ENCODE measurements around the gene GGT5.
"Not testable (repeated sequence)": the region's sequence is repeated elsewhere in the genome, so short reads cannot be mapped to it uniquely, and the experiment has no call there.

GGT5 gene

DNA sequence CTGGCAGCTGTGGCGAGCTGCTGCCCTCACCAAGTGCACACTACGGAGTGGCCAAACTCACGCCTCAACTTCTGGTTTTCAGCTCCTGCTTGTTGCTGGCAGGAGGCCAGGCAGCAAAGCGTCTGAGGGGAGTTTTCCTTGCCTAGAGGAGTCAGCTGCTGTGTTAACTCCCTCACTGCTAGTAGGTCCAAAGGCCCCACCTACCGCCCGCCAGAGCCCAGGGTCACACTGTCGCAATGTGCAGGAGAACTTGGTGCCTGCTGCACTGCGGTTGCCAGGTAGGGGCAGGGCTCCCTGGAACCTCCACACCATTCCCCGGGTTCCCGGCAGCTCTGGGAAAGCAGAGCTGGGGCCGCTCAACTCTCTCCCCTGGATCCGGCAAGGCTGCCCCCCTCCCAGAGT lies at the start of gene GGT5:
TSS of gene GGT5 (minus strand) at position 53 of the 402 bp plus-strand sequence. CDS start 357 bp downstream, outside the sequence.
- not testable (repeated sequence) for DNase-seq

DNA sequence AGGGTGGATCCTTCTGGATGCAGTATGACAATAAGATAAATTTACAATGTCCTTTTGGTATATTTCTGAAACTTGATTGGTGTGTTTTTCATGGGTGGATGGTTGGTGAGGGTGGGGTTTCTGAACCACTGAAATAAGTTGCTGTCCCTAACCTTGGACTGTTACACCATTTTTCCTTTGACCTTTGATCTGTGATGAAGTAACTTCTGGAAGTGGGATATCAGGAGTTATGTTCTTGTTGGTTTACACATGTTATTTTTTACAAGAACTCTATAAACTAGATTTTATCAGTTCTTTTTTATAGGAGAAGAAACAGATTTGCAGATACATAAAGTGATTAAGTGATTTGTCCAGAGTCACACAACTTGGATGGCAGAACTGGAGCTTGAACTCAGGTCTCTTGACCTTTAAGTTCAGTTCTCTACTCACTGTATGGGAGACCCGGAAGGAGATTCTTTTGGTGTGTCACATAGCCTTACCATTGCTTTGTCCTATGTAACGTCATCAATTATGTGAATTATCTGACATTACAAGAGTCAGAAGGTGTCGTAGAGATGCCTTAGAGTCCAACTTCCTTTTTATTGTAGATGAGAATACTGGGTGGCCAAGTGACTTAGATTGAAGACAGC lies 47.4 kb upstream of the GGT5 start:
- not testable (repeated sequence) for DNase-seq

GRCh38 chr22:24291515-24292201 lies 46.8 kb upstream of the GGT5 start:
- DNase-seq = no peak

GRCh38 chr22:24290459-24290858 lies 45.6 kb upstream of the GGT5 start:
- no peak for DNase-seq

- DNase-seq = no peak
Observed at GRCh38 chr22:24289741-24290163, 44.9 kb upstream of the GGT5 start.

GRCh38 chr22:24289114-24289513 lies 44.2 kb upstream of the GGT5 start:
- no peak for DNase-seq

DNA sequence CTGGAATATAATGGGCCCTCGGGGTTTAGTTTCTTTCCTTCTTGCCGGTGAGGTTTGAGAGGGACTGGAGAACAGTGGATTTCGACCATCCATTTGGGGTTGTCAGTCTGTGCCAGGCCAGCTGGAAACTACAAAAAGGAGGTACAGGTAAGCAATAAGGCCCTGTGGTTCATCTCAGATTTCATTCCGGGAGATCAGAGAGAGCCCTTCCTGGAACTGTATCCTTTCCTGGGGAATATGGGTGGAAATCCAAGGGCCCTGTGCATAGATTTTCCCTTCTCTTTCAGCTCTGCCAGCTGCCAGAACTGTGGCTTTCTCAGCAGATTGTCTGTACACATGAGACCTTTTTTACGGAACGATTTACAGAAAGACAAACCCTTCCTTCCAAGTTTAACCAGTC lies 42.9 kb upstream of the GGT5 start:
- DNase-seq = not testable (repeated sequence)

DNA sequence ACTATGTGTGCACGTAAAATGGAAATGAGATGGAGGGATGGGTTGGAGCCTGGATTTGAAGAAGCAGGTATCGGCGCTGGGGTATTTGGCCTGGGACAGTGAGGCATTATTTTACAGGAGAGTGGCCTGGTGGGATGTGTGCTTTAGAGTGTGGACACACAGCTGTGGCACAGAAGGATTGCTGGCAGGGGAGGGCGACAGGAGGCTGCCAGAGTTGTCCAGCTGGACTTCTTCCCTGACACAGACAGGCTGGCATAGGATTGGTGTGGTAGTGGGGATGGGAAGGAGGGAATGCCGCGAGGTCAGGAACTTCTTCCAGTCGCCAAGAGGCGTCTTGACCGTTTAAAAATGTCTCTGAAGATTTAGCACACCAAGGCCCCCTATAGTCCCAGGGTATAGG lies 42.3 kb upstream of the GGT5 start:
- DNase-seq = not testable (repeated sequence)

DNA sequence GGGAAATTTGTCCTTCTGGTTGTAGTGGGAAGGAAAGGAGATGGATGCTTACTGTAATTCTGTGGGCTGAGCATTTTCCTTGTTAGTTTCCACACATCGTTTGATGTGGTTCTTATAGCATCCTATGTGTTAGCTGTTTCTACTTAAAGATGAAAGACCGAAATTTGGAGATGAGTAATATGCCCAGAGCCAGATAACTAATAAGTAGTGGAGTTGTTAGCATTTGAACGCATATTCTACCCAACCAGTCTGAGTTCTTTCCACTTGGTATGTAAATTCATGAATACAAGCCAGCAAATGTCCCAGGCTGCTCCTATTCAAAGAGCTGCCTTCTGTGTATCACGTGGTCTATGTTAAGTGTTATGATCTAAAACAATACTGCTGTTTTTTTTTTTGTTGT lies 40.4 kb upstream of the GGT5 start:
- DNase-seq = no peak

- DNase-seq = no peak
Observed at GRCh38 chr22:24284747-24285203, 39.9 kb upstream of the GGT5 start.

DNA sequence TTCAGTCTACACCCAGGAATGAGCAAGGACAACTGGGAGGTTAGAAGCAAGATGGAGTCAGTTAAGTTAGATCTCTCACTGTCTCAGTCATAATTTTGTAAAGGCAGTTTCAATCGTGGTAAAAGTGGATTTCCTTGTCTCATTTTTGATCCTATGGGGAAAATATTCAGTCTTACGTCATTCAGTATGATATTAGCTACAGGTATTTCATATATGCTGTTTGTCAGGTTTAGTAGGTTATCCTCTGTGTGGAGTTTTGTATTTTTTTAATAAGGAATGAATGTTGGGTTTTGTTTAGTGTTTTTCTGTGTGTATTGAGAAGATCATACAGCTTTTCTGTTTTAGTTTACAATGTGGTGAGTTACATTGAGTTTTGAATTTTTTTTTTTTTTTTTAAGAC lies 37.5 kb upstream of the GGT5 start:
- no peak for DNase-seq

- DNase-seq = not testable (repeated sequence)
Observed at GRCh38 chr22:24280363-24280762, 35.5 kb upstream of the GGT5 start.

DNA sequence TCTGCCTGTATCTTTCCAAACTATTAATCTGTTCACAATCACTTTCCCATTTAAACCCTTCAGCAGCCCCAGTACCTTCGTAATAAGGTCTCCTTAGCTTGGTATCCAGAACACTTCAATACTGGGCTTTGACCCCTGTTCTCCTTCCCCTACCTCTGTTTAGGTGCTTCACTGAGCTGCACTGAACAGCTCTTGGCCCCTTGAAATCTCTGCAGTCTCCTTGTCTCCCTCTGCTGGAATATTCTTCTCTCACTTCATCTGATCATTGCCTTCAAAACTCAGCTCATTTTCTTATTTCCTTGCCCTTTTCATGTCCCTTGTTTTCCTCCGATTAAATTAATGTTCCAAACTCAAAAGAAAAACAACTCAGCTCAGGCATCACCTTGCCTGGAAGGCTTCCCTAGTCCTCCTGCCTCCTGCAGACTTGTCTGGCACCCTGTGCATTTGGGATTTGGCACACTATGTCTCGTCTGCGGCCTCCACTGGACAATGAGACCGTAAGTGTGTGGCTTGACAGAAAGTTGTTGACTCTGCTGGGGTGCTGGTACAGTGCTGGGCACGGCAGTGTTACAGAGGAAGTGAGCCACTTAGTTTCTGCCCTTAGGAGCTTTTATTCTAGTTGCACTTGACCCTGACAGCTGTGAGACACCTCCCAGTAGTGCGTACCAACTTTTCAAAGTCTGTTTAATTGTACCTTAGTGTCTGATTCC lies 30.0 kb upstream of the GGT5 start:
- DNase-seq = not testable (repeated sequence)

- DNase-seq = not testable (repeated sequence)
Observed at GRCh38 chr22:24273906-24274305, 29.0 kb upstream of the GGT5 start.

GRCh38 chr22:24273031-24273430 lies 28.1 kb upstream of the GGT5 start:
- DNase-seq = not testable (repeated sequence)

- no peak for DNase-seq
Observed at GRCh38 chr22:24271386-24271854, 26.5 kb upstream of the GGT5 start.

DNA sequence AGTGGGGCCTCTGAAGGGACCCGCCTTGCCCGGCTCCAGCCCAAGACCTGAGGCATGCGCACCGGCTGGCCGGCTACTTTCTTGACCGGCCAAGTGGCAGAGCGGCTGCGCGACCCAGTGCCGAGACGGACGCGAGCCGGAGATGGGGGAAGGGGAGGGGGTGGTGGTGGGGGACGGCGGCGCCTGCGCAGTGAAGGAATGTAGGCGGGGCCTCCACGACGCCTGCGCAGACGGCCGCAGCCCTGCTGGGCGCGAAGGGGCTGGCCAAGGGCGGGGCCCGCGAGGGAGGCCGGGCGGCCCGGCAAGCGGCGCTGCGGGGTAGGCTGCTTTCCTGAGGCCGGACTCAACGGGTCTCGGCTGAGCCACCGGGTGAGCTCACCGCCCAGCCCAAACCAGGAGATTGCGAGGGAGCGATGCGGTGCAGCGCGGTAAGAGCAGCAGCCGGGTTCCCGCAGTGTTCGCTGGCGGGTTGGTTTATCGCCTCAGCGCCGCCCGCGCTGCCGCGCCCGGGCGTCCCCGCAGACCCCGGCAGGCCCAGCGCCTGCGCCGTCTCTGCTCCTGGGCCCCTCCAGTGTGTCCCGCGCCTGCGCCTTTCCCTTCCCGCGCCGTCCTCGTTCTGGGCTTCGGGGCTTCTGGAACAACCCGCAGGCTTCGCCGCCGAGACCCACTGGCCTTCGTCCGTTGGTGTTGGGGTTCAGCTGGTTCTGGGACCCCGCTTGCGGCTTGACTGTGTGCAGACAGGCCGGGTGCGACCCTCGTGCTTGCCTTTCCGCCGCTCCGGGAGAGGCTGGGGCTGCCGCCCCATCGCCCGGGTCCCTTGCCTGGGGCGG lies 25.9 kb upstream of the GGT5 start, which contains the start of gene SPECC1L:
TSS of gene SPECC1L (plus strand) at position 276 of the 830 bp plus-strand sequence. CDS start 31,401 bp downstream, outside the sequence.
- DNase-seq = peak; percentile 47

- not testable (repeated sequence) for DNase-seq
Observed at GRCh38 chr22:24266495-24266894, 21.6 kb upstream of the GGT5 start.

DNA sequence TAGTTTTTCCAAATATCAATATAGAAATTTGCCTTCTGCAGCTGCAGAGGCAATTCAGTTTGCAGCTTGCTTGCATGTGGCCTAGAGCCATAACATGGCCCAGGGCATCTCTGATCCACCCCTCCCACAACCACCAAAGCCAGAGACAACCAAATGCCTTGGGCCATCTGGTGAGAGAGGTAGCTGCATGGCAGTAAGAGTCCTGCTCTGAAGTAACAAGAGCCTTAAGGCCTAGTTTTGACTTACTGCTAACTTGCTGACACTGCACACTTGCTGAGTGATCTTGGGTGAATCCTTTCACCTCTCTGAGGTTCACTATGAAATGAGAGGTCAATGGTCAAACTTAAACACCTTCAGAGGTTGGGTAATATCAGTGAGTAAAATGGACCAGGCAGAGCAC lies 20.9 kb upstream of the GGT5 start:
- DNase-seq = no peak

- not testable (repeated sequence) for DNase-seq
Observed at GRCh38 chr22:24264329-24264896, 19.5 kb upstream of the GGT5 start.

DNA sequence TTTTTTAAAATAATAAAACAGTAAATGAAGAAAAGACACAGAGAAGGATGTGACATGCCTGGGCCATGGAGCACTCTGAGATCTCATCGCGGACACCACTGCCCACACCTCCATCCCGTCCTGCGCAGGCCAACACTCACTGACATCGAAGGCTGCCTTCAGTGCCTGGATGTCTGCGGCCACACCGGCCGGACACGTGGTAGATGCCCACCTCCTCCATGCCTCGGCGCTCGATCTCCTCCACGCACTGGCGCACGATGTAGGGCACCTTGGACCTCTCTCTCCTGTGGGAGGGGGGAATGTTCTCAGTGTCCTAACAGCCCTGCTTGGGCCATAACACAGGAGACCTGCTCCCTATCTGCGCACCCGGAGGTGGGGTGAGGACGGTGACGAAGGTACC lies 18.6 kb upstream of the GGT5 start:
- not testable (repeated sequence) for DNase-seq

DNA sequence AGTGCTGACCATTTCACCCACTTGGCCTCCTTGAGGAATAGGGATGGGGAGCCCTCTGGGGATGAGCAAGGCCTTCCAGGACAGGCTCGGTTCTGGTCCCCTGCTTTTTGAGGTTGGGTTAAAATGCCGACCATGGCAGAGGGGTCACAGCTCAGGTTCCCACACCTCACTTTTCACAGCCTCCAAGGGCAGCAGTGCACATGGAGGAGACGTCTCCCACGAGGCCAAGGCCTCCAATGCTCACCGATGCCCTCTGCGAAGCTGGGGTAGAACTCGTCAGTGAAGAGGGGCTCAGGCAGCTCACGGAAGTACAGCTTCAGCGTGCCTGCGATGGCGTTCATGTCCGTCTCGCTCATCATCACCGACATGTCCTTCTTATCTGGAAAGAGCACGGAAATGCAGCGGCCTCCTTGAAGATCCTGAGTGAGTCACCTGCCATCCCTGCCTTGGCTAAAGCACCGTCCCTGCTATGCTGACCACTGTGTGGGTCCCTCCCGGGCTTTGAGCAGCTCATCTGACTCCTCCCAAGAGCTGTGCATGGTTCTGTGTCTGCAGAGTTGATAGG lies 17.4 kb upstream of the GGT5 start:
- not testable (repeated sequence) for DNase-seq

Measured in NCI-H2029 treated with DMSO at 0.1 percent for 48 hours (cell line).